ENCODE data around the gene NOC4L.
A peak's percentile ranks its signal among the peaks of the same experiment; 100 is the strongest.
"Not testable (repeated sequence)": the region's sequence is repeated elsewhere in the genome, so short reads cannot be mapped to it uniquely, and the experiment has no call there.

Gene NOC4L

DNA sequence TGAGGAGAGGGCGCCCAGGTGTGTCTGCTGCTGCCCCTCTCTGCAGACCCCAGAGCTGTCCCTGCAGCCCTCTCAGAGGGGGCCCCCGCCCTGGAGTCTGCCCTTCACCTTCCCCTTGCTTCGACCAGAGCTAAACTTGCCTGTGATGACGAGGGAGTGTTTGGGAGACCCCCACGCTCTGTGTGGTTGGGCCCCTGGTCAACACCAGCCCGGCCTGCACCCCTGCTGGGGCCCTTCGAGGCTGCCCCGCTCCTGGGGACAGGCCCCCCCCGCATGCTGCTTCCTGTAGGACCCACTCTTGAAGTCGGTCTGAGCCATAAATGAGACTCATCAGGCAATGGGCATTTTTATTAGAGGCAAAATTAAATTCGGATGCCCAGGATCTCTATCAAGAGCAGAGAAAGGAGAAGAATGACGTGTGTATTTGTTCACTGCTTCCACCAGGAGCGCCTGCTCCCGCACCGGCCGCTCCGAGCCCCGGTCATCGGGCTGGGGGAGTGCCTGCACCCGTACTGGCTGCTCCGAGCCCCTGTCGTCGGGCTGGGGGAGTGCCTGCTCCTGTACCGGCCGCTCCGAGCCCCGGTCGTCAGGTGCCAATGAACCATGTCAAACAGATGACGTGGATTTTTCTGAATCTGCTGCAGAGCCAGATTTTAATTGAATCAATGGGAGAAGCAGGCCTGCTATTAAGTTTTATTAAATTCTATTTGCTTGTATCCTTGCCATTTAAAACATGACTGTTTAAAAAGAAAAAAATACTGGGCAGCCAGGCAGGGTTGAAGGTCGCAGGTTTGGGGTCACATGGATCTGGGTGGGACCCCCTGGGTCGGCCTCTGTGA is 47.7 kb downstream of the NOC4L start:
- H3K27ac Mint-ChIP-seq, result no peak overlapping the region
- H3K4me1 Mint-ChIP-seq, result peaks cover 32% of the 10 kb centered on the region
- no peak for DNase-seq
- peaks cover 65% of the 10 kb centered on the region for H3K27me3 Mint-ChIP-seq (ENCODE audit: low read depth, poor library complexity)
- H3K4me3 Mint-ChIP-seq, result no peak overlapping the region
- peaks cover 15% of the 10 kb centered on the region for H3K9me3 Mint-ChIP-seq
- H3K36me3 Mint-ChIP-seq (ENCODE audit: low read depth), result peaks cover 4% of the 10 kb centered on the region
- TF ChIP-seq, protein P1, sequence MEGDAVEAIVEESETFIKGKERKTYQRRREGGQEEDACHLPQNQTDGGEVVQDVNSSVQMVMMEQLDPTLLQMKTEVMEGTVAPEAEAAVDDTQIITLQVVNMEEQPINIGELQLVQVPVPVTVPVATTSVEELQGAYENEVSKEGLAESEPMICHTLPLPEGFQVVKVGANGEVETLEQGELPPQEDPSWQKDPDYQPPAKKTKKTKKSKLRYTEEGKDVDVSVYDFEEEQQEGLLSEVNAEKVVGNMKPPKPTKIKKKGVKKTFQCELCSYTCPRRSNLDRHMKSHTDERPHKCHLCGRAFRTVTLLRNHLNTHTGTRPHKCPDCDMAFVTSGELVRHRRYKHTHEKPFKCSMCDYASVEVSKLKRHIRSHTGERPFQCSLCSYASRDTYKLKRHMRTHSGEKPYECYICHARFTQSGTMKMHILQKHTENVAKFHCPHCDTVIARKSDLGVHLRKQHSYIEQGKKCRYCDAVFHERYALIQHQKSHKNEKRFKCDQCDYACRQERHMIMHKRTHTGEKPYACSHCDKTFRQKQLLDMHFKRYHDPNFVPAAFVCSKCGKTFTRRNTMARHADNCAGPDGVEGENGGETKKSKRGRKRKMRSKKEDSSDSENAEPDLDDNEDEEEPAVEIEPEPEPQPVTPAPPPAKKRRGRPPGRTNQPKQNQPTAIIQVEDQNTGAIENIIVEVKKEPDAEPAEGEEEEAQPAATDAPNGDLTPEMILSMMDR (IDR thresholded peaks at IDR 0.05), result no peak

DNA sequence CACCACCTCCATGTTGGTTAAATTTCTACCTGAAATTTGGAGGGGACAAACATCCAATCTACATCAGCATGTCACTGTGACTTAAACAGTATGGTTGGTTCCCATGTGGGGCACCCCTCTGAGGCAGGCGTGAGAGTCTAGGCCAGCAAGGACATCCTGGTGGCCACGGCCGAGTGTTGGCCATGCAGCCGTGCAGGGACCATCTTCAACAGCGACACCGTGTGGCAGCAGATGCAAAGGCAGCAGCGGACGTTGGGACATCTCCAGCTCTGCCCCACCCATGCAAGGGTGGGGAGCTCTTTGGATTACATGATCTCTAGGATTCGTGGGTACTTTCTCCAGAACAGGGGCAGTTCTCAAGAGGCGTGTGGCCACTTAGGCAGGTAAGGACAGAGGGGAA is 49.8 kb downstream of the NOC4L start:
- H3K4me3 Mint-ChIP-seq, result no peak overlapping the region
- H3K27ac Mint-ChIP-seq, result no peak overlapping the region
- H3K36me3 Mint-ChIP-seq (ENCODE audit: low read depth), result peaks cover 4% of the 10 kb centered on the region
- H3K27me3 Mint-ChIP-seq (ENCODE audit: low read depth, poor library complexity), result peaks cover 50% of the 10 kb centered on the region
- TF ChIP-seq, protein P1 (IDR thresholded peaks at IDR 0.05), result peak; percentile 27
- H3K4me1 Mint-ChIP-seq, result peaks cover 24% of the 10 kb centered on the region
- H3K9me3 Mint-ChIP-seq, result peaks cover 15% of the 10 kb centered on the region
- no peak for DNase-seq

DNA sequence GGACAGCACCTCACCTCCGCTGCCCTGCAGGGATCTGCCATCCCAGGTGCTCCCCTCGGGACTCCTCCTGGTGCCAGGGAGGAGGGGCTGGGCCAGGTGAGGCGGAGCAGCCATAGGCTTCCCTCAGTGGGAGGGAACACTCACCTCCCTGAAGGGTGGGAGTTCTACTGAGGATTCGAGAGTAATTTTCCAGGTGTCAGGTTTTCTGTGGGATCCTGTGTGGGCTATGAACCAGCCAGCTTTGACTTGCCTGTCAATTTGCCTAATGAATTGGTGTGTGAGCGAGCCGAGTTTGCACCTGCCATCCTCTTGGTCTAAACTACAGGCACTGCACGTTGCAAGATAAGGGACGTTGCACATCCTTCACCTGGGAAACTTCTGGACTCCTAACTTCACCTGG is 50.3 kb downstream of the NOC4L start:
- Mint-ChIP-seq H3K4me1 (peaks cover 20% of the 10 kb centered on the region), H3K36me3 (ENCODE audit: low read depth) (peaks cover 4% of the 10 kb centered on the region), H3K4me3 (no peak overlapping the region), H3K27me3 (ENCODE audit: low read depth, poor library complexity) (peaks cover 47% of the 10 kb centered on the region), H3K27ac (no peak overlapping the region), H3K9me3 (peaks cover 15% of the 10 kb centered on the region)
- DNase-seq, result no peak
- TF ChIP-seq, protein P1 (IDR thresholded peaks at IDR 0.05), result no peak

DNA sequence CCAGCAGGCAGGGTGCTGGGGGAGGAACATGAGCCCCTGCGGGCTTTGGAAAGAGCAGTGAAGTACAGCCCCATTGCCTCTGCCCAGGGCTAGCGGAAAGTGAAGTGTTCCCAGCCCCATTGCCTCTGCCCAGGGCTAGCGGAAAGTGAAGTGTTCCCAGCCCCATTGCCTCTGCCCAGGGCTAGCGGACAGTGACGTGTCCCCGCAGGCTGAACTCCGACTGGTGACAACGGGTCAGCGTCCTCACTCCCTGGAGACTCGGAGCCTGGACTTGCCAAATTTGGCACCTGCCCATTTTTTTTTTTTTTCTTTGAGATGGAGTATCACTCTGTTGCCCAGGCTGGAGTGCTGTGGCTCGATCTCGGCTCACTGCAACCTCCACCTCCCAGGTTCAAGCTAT is 51.0 kb downstream of the NOC4L start:
- not testable (repeated sequence) for DNase-seq; H3K36me3 Mint-ChIP-seq (ENCODE audit: low read depth); H3K27ac Mint-ChIP-seq; H3K4me3 Mint-ChIP-seq
- Mint-ChIP-seq H3K4me1 (peaks cover 16% of the 10 kb centered on the region), H3K9me3 (peaks cover 15% of the 10 kb centered on the region), H3K27me3 (ENCODE audit: low read depth, poor library complexity) (peaks cover 48% of the 10 kb centered on the region)

DNA sequence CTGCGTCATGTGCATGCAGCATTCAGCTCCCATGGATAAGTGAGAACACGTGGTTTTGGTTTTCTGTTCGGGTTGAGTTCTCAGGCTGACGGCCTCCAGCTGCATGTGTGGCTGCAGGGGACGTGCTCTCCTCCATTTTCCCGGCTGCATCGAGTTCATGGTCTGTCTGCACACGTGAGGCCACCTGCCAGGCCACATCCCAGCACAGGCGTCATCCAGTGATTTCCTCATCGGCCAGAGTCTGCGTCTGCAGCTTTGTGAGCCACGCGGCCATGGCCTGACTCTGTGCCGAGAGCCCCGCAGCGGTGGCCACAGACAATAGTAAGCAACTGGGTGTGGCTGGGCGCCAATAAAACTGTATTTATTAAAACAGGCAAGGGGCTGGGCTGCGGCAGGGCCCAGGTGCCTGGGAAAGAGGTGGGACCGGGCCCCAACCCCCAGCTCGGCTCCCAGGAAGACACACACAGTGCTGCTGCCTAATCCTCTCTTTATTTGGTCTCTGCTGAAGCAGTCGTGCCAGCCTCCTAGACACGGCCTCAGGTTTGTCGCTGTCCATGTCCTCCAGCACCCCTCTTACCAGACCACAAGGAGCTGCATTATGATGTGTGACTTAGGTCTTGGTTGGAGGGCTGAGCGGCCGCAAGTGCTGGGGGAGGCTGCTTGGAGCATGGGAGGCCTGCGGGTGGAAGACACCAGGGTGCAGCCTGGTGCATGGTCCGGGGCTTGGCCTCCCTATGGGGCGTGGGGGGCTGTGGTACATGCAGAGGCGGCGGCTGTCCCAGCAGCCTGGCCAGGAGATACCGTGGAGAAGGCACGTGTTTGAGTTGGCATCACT is 52.0 kb downstream of the NOC4L start:
- Mint-ChIP-seq H3K4me3 (no peak overlapping the region), H3K36me3 (ENCODE audit: low read depth) (peaks cover 4% of the 10 kb centered on the region), H3K4me1 (peaks cover 6% of the 10 kb centered on the region), H3K9me3 (peaks cover 15% of the 10 kb centered on the region), H3K27ac (no peak overlapping the region), H3K27me3 (ENCODE audit: low read depth, poor library complexity) (peaks cover 45% of the 10 kb centered on the region)
- no peak for DNase-seq
- TF ChIP-seq, protein P1 (IDR thresholded peaks at IDR 0.05), result no peak

DNA sequence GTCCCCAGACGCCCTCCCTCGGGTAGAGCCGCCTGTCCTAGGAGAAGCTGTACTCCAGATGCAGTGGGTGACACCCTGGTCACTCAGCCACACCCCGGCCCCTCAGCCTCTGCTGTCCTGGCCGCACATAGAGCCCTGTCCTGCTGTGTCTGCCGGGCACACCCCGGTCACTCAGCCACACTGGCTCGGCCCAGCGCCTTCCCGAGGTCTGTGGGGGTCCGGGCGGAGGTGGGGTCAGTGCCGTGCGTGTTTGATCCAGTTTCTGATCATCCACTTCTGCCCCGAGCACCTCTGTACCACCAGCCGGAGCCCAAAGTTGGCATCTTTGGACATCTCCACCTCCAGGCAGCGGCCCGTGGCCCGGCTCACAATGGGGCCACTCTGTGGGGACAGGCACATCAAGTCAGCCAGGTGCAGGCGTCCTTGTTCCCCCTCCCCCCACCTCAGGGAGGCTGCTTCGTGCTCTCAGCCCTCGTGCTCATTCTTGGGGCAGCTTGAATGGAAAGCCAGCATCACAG is 52.7 kb downstream of the NOC4L start:
- TF ChIP-seq, protein P1 (IDR thresholded peaks at IDR 0.05), result no peak
- Mint-ChIP-seq H3K4me1 (peaks cover under 1% of the 10 kb centered on the region), H3K27ac (no peak overlapping the region), H3K27me3 (ENCODE audit: low read depth, poor library complexity) (peaks cover 40% of the 10 kb centered on the region), H3K9me3 (peaks cover 15% of the 10 kb centered on the region), H3K36me3 (ENCODE audit: low read depth) (peaks cover 4% of the 10 kb centered on the region), H3K4me3 (no peak overlapping the region)
- no peak for DNase-seq
